Glomerular visceral epithelial cell (primary cell): Measurements from ENCODE around the gene MAD1L1.
"Not testable (repeated sequence)": the region's sequence is repeated elsewhere in the genome, so short reads cannot be mapped to it uniquely, and the experiment has no call there.

Experiments
- DNase-seq: peaks from one replicate; pipeline ENCODE4 v3.0.0-alpha.2; 2016; ENCODE audit errors: extremely low spot score

MAD1L1 gene

DNA sequence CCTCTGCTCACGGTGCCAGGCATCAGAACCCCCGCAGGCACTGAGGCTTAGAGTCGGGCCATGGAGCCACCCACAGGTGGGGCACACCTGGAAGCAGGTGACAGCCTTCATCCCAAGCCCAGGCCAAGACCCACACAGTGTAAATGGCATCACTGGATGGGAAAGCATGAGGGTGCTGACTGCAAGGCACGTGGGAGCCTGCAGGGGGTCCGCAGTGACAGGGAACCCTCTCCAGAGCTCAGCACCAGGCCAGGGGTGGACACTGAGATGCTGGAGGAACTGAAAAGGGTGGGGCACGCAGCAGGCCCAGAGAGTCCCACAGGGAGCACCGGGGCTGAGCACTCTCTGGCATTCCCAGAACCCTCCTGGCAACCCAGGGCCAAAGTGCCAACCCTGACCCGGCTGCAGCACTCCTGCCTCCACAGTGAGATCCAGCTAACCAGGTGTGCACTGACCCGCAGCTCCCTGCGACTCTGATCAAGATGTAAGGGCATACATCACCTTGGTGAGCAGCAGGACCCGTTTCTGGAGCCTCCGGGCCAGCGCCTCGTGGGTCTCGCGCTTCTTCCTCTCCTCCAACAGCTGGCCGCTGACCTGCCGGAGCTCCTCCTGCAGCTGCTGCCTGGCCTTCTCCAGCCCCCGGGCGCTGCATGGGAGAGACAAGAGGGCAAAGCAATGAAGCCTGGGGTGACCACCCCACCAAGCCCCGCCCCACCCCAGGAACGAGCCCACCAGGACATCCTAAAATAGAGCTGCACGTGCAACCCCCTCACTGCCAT lies 163.9 kb downstream of the MAD1L1 start:
- no peak for DNase-seq

DNA sequence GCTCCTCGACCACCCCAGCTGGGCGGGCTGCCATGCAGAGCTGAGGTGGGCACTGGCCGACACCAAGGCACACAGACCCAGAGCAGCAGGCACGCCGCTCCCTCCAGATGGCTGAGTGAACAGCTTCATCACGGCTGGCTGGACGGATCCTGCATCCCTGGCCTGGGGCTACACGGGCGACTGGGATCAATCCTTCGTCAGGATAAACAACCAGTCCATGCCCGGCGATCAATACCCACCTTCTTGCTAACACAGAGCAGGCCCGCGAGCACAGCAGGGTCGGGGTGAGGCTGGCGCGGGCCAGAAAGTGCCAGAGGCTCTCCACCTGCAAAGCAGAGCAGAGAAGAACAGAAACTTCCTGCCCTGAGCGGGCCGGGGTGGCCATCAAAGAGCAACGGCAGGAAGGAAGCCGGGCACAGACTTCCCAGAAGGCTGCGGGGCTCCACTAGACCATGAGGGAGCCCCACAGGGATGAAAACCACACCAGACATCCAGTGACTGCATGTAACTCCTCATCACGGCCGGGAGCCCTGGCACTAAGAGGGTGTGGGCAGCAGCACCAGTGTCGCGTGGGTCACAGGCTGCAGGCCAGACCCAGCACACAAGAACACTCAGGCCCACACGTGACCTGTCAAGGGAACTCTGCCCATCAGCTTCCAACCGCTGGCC lies 166.4 kb downstream of the MAD1L1 start:
- DNase-seq = peak; percentile 4

DNA sequence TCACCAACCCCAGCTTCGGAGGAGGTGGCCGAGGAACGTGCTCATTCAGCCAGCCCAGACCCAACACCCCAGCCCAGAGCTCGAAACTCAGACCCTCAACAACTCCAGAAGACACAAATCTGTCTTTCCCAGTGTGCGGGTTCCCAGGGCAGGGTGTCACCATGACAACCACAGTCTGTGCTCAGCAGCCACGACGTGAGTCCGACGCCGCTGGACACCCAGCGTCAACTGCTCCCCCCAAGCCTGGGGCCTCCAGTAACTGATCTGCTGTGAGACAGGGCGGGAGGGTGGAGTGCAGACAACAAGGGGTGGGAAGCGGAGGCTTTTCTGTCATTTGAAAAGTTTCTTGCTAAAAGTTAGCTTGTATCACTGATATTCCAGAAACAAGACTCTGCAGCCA lies 167.2 kb downstream of the MAD1L1 start:
- no peak for DNase-seq

DNA sequence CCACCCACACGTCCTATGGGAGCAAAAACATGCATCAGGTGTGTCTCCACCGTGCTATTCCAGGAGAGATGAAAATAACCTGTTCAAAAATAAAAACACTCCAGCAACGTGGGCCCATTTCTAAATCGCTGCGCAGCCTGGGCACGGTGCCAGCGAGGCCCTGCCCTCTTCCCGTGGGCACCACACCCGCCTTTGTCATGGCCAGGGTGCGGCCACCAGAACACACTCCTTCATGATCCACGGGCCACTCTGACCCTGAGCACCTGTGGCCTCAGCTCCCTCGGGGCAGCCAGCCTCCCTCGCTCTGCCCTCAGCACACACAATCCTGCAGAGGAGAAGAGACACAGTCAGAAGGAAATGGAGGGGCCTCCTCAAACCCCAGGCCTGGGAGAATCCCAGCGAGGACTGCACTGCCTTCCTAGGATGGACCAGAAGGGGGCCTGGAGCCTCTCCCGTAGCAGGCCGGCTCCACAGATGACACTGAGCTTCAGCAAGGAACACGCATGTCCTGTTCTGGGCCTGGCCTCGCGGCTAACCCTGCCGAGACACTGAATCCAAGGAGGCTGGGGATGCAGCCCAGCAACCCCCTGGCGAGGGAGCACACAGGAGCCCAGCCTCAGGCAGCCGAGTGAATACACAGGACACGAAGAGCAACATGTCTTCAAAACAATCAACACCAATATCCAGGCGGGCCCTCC lies 169.0 kb downstream of the MAD1L1 start:
- DNase-seq = no peak

DNA sequence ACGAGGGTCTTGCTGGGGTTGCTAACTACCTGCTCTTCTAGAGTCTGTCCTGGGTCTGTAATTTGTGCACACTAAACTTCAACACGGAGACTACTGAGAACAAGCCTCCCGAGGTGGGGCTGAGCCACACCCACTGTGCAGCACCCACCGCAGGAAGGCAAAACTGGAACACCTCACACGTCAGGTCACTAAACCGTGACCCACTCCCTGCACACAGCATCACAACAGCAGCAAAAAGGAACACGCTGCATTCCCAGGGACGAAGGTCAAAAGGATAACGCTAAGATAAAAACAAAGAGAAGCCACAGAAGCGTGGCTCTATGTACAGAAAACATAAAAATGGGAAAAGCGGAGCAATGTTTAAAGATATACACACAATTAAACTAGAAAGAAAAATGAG lies 170.1 kb downstream of the MAD1L1 start:
- no peak for DNase-seq

DNA sequence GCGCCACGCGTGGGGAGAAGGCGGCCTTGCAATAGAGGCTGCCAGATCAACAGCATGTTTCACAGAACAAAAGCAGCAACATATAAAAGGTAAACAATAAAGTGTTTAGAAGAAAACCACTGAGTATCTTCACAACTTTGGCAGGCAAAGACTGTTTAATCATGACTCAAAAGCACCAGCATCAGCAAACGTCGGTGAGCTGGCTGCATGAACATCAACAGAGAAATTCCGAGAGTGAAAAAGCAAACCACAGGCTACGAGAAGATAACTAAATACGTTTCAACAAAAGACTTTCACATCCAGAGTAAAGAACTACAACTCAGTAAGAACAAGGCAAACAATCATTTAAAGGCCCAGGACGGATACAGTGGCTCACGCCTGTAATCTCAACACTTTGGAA lies 172.0 kb downstream of the MAD1L1 start:
- no peak for DNase-seq

DNA sequence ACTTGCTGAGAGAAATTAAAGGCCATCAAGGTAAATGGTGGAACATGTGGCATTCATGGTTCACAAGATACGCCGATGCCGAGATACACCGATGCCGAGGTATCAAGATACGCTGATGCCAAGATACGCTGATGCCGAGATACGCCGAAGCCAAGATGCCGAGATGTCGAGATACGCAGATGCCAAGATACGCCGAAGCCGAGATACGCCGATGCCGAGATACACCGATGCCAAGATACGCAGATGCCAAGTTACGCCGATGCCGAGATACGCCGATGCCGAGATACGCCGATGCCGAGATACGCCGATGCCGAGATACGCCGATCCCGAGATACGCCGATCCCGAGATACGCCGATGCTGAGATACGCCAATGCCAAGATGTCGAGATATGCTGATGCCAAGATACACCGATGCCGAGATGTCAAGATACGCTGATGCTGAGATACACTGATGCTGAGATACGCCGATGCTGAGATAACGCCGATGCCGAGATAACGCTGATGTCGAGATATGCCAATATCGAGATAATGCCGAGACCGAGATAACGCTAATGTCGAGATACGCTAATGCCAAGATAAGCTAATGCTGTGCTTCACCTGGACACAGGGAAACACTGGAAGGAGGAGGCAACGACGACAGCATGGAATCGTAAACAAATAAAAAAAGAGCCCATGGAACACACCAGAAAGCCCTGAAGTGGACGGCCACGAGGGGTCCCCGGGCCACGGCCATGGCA lies 172.6 kb downstream of the MAD1L1 start:
- no peak for DNase-seq

DNA sequence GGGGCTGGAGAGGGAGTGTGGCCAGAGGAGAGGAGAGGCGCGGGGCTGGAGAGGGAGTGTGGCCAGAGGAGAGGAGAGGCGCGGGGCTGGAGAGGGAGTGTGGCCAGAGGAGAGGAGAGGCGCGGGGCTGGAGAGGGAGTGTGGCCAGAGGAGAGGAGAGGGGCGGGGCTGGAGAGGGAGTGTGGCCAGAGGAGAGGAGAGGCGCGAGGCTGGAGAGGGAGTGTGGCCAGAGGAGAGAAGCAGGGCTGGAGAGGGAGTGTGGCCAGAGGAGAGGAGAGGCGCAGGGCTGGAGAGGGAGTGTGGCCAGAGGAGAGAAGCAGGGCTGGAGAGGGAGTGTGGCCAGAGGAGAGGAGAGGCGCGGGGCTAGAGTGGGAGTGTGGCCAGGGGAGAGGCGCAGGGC lies 174.5 kb downstream of the MAD1L1 start:
- DNase-seq = not testable (repeated sequence)

DNA sequence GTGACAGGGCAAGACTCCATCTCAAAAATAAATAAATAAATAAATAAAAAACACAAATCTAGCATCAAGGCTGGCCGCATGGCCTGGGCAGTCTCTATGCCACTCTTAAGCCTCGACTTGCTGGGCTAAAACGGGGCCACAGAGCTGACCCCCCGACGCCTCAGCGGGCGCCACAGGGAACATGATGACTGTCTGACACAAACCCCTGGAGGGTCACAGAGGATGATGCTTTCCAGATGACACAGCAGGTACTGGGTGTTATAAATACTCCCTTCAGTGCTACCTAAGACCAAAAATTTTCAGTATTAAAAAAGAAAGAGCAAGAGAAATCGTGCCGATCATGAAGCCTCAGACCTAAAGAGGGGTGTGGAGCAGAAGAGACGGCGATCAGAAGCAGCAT lies 176.8 kb downstream of the MAD1L1 start:
- DNase-seq = no peak

DNA sequence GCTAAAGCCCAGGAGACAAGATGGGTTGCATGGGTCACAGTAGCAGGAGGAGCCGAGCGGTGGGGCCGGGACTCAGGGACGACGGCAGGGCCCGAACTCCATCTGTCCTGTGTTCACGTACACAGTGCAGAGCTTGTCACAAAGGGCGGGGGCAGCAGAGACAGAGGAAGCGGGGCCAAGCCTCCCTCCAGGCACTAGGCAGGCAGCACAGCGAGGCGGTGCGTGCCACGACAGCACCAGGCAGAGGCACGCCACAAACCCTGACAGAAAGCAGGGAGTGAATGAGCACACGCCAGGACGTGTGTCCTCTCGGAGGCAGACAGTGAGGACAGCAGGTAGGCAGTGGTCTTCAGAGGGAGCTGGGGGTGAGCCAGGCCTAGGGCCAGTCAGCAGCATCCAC lies 177.8 kb downstream of the MAD1L1 start:
- no peak for DNase-seq

DNA sequence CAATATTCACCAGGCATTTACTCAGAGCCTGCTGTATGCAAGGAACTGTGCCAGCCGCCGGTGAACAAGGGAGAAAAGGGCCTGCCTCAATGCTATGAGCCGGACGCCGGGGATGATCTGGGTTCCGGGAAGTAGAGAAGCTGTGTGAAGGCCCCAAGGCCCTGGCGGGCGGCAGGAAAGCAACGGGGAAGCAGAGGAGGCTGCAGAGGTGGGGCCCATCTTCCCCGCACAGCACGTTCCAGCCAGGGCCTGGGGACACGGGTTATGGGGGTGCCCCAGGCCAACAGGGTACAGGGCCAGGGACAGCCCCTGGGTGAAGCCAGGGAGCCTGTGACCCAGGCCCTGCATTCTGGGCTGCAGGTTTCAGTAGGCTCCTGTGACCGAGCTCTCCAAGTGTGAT lies 179.3 kb downstream of the MAD1L1 start:
- DNase-seq = no peak

DNA sequence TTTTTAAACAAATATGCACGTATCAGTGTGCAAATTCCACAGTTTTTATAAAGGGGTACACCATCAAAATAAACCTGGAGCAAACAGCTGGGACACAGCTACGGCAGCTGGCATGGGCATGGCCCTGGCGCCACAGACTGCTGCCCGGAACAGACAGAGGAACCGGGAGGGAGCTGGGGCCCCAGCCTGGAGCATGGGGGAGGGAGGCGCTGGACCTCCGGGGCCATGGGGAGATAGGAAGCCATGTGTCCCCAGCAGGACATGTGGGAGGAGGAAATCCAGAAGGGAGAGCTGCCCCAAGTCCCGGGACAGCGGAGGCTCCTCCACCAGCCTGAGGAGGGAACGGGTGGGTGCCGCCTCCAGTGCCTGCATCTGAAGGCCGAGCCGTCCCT lies 180.1 kb downstream of the MAD1L1 start:
- no peak for DNase-seq

DNA sequence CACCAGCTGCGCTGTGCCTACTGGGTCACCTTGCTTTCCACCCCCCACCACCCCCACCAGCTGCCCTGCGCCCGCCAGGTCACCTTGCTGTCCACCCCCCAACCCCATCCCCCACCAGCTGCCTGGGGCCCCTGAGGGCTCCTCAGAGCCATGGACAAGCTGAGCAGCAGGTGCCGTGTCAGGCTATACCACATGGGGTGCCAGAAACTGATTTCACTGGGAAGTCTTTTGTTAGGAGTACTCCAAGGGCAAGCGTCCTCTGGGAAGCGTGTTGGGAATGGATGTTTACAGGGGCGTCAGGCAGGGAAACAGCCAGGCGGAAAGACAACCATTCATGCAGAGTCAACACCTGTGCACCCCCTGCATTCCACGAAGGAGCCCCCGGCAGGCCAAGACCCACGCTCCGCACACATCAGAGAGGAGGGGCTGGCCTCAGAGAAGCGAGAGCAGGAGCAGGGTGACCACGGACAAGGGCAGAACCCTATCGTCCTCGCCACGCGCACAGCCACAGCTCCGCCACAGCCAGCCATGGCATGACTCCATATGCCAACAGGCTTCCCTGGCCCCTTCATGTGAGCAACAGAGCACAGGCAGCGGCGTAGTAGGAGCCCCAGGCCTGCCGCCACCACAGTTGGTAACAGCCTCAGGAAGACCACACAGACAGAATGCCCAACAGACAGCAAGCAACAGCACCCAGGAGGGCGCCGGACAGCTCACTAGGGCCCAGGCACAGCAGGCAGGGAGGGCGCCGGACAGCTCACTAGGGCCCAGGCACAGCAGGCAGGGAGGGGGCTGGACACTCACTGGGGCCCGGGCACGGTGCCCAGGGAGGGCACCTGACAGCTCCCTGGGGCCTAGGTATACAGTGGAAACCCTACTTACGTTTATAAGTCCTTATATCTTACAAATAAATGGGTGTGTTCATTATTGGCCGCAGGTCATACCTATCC lies 180.8 kb downstream of the MAD1L1 start:
- DNase-seq = no peak

DNA sequence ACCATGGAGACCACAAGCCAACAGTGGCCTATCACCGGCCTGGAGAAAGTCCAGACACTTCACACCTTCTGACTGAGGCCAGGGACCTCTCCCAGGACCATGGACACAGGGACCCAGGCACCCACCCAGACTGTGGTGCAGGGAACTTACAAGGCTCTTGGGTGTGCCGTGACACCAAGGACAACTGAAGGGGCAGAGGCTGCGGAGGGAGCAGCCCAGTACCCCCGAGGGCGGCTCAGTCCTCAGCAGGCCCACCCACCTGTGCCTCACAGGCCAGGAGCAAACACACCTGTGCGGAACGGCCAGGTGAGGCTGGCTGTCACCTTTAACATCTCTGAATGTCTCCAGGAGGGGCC lies 182.3 kb downstream of the MAD1L1 start:
- no peak for DNase-seq

DNA sequence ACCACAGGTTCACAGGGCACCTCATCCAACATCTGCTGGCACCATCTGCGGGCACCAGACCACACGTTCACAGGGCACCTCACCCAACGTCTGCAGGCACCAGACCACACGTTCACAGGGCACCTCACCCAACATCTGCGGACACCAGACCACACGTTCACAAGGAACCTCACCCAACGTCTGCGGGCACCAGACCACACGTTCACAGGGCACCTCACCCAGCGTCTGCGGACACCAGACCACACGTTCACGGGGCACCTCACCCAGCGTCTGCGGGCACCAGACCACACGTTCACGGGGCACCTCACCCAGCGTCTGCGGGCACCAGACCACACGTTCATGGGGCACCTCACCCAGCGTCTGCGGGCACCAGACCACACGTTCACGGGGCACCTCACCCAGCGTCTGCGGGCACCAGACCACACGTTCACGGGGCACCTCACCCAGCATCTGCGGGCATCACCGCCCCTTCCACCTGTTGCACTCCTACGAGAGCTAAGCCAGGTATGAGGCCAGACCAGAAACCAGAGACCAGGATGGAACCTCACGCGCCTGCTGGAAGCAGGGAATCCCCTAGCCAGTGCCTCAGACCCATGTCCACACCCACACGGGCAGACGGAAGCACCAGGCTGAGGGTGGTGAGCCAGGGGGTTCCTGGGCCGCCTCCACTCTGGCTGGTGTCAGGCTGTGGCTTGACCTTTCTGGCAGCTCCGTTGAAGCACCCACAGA lies 182.8 kb downstream of the MAD1L1 start:
- DNase-seq = peak; percentile 7

DNA sequence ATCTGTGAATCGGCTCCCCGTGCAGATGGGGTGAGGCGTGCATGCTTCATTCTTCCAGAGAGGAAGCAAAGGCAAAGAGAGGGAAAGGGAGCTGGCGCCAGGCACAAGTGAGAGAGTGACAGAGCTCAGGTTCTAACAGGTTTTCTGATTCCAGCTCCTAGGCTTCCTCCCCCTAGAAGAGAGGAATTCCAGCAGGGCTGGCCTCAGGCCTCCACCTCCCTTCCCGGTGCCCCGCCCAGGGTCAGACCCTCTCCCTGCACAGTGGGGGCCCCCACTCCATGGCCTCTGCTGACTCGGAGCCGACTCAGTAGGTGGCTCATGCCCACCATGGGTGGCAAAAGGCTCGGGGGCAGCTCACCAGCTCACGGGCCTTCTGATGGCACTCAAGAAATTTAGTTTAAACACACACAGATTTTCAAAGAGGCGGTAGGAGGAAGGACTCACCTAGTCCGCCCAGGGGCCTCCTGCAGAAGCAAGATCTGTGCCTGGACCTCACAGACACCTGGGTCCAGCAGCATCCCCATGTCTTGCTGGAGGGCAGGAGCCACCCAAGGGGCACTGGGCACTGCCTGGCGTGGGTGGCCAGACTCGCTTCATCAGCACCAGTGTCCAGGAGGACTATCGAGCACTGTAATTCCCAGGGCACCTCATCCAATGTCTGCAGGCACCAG lies 183.5 kb downstream of the MAD1L1 start:
- DNase-seq = no peak

DNA sequence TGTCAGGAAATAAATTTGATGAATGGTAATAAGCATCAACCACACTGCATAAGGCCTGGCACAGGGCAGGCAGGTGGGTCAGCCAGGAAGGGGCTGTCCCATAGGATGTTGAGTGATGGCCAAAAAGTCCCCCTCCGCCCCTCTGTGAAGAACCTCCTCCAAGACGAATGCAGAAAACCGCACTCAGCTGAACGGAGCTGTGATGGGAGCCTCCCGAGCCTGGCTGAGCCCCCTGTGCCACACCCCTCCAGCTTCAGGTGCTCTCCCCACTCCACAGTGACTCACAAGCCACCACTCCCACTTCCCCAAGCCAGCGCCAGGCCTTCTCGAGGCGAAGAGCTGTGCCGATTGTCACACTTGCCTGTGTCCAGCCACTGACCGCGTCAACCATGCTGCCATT lies 184.2 kb downstream of the MAD1L1 start:
- DNase-seq = no peak

DNA sequence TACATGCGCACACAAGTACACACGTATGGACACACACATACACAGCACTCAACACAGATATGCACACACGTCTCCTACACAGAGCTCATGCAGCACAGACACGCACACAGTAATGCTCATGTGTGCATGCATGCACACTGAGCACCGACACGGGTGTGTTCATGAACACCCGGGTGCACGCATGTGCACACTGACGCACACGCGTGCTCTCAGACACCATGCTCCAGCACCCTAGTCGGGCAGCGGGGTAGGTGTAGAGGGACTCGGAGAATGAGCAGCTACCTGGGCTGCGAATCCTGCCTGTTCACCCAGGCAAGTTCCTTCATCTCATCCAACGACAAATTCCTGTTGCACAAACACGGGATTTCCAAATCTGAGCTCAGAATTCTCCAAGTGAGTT lies 184.7 kb downstream of the MAD1L1 start:
- DNase-seq = no peak

DNA sequence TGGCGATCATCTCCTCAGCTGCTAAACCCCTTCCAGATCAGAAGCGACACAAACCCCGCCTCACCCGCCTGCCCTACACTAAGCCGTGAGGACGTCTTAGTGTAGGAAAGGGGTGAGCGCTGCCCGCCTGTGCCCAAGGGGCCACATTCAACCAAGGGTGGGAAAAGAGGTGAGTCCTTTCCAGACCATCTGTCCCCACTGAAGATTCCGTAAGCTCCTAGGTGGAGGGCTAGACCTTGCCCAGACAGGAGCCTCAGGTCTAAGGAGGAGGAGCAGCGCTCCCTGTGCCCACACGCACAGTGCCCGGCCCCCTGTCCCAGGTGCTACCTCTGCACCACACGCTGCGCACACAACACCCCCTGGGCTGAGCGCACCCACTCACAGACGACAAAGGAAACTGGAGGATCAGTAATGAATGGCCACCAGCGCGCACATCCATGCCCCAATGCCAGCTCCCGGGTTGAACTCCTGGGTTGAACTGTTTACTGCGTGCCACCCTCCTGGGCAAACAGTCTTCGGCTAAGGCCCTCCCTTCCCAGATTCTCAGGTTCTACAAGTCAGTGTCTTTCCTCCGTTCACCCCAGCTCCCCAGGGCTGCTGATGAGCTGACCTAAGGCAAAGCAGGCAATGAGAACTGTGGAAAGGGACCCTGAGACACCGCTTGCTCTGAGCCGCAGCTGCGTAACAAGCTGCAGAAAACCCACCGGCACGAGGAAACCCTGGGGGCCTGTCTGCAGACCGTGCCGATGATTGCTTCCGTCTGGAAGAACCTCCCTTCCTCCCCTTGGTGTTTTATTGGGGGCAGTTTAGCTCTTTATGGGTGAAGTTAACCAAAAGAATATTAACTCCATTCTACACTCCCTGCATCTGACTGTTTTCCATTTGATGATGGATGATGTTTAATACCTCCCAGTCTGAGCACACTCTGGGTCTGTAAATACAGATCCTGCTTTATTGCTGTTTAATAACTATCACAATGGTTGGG lies 185.9 kb downstream of the MAD1L1 start:
- DNase-seq = no peak
